Testis (tissue), 3 donors: ENCODE measurements around the gene NRAP. TPM values are rescaled to one million over a fixed set of nuclear protein-coding genes. Genes with fewer than 3 reads are reported as not detected.

Experiments
- DNase-seq: peaks from one replicate; pipeline ENCODE4 v3.0.0-alpha.2; 2019
- H3K27ac ChIP-seq, 2 donors: fragments of 200-600 bp; sonication (generic); one replicate each; pipeline ENCODE4 v1.5.1; 2019
- H3K27me3 ChIP-seq: fragments of 200-600 bp; sonication (generic); one replicate; pipeline ENCODE4 v1.5.1; 2019
- H3K36me3 ChIP-seq: fragments of 200-600 bp; sonication (generic); one replicate; pipeline ENCODE4 v1.5.1; 2017; ENCODE audit warnings: low read depth; ENCODE audit errors: missing control alignments
- H3K4me1 ChIP-seq: fragments of 200-600 bp; sonication (generic); one replicate; pipeline ENCODE4 v1.5.1; 2019
- H3K4me3 ChIP-seq, 2 donors: fragments of 200-600 bp; sonication (generic); one replicate each; pipeline ENCODE4 v1.5.1; 2017 to 2019
- H3K9me3 ChIP-seq: fragments of 200-600 bp; sonication (generic); one replicate; pipeline ENCODE4 v1.5.1; 2017
- POLR2A ChIP-seq: fragments of 450-650 bp; IDR thresholded peaks from one replicate; pipeline ENCODE4 v1.6.1; 2017; ENCODE audit warnings: antibody characterized with exemption, mild to moderate bottlenecking, moderate library complexity
- WGBS, 2 donors: methylation state at CpG; one replicate each; pipeline ENCODE4 v1.1.5; 2018; 5-methylcytosine and 5-hydroxymethylcytosine counted together
- intact Hi-C: fragments of 100-400 bp; cut with DNase I; formaldehyde crosslinking; loops from one replicate; pipeline ENCODE4 v1.15.1; 2023; ENCODE audit warnings: low total_unique reads
- polyA plus RNA-seq: library from polyadenylated mRNA; stranded (reverse); fragments of 350-450 nt; fragmentation: Illumina TruSeq; extraction: RNeasy Lipid Tissue Mini Kit (QIAGEN cat#74804); gene quantifications from one replicate; pipeline ENCODE4 v1.2.3, GENCODE V29; 2014; ENCODE audit warnings: low read depth, low replicate concordance; ENCODE audit not compliant: insufficient read depth
- total RNA-seq, 2 donors: library from RNA; depleted of rRNA; stranded (reverse); fragments of >200 nt; gene quantifications; one replicate each; pipeline ENCODE4 v1.2.3, GENCODE V29; 2016
- TF ChIP-seq, protein P1 (sequence below), 3 experiments: fragments of 450-650 bp in 2 of 3; fragments of 200-600 bp in 1 of 3; sonication (generic) in 1 of 3; IDR thresholded peaks; one replicate each; pipeline ENCODE4 v1.5.1; 2016 to 2019; ENCODE audit warnings: antibody characterized with exemption in 3 of 3, mild to moderate bottlenecking in 2 of 3, moderate library complexity in 1 of 3

The NRAP gene
- total and polyA plus RNA-seq, 3 donors from 2014 or later, result 2.1 to 7.9 (median 2.8) TPM

DNA sequence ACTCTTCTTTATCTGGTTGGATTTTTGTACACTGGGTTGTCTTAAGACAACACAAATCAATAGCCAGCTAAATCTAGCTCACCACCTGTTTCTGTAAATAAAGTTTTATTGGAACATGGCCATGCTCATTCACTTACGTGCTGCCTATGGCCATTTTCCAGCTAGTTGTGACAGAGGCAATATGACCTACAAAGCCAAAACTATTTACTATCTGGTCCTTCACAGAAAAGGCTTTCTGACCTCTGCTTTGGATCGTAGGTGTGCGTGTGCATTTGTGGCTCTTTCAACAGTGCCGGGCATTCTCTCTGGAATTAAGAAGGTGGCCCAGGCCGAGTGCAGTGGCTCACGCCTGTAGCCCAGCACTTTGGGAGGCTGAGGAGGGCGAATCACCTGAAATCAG is 45.5 kb downstream of the NRAP start:
- Histone ChIP-seq H3K4me1 (no peaks in the 10 kb centered on the region), H3K36me3 (no peaks in the 10 kb centered on the region), H3K9me3 (no peaks in the 10 kb centered on the region), H3K27me3 (no peaks in the 10 kb centered on the region), H3K4me3 (no peak overlapping the region), H3K27ac (no peak overlapping the region)
- intact Hi-C loops, result no loop called here
- WGBS, 2 donors, result 83 to 84% methylated on average over 7 of the region's 7 CpGs
- DNase-seq, result no peak
- TF ChIP-seq, protein P1, sequence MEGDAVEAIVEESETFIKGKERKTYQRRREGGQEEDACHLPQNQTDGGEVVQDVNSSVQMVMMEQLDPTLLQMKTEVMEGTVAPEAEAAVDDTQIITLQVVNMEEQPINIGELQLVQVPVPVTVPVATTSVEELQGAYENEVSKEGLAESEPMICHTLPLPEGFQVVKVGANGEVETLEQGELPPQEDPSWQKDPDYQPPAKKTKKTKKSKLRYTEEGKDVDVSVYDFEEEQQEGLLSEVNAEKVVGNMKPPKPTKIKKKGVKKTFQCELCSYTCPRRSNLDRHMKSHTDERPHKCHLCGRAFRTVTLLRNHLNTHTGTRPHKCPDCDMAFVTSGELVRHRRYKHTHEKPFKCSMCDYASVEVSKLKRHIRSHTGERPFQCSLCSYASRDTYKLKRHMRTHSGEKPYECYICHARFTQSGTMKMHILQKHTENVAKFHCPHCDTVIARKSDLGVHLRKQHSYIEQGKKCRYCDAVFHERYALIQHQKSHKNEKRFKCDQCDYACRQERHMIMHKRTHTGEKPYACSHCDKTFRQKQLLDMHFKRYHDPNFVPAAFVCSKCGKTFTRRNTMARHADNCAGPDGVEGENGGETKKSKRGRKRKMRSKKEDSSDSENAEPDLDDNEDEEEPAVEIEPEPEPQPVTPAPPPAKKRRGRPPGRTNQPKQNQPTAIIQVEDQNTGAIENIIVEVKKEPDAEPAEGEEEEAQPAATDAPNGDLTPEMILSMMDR (IDR thresholded peaks at IDR 0.05), result no peak

DNA sequence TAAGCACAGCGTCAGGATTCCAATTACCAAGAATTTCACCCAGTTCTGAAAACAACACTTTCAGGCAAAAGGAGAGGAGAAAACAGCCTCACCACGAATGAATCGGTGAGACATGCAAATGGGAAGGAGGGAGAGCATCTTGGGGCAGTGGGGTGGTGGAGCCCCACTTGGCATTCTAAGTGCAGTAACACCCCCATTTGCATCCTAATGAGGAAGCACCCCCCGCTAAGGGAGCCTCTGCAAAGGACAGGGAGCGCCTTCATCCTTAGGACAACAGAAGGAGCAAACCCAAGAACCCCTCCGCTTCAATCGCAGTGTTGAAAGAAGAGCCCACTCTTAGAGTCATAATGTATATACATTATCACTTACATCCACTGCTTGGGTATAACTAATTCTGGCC is 46.8 kb downstream of the NRAP start:
- no peak for TF ChIP-seq POLR2A
- TF ChIP-seq, protein P1 (IDR thresholded peaks at IDR 0.05), result no peak
- Histone ChIP-seq H3K4me3 (no peak overlapping the region), H3K27ac (no peak overlapping the region), H3K36me3 (no peaks in the 10 kb centered on the region), H3K27me3 (no peaks in the 10 kb centered on the region), H3K4me1 (no peaks in the 10 kb centered on the region), H3K9me3 (no peaks in the 10 kb centered on the region)
- no peak for DNase-seq
- WGBS, 2 donors, result 26 to 42% methylated on average over 7 of the region's 7 CpGs
- intact Hi-C loops, result no loop called here

DNA sequence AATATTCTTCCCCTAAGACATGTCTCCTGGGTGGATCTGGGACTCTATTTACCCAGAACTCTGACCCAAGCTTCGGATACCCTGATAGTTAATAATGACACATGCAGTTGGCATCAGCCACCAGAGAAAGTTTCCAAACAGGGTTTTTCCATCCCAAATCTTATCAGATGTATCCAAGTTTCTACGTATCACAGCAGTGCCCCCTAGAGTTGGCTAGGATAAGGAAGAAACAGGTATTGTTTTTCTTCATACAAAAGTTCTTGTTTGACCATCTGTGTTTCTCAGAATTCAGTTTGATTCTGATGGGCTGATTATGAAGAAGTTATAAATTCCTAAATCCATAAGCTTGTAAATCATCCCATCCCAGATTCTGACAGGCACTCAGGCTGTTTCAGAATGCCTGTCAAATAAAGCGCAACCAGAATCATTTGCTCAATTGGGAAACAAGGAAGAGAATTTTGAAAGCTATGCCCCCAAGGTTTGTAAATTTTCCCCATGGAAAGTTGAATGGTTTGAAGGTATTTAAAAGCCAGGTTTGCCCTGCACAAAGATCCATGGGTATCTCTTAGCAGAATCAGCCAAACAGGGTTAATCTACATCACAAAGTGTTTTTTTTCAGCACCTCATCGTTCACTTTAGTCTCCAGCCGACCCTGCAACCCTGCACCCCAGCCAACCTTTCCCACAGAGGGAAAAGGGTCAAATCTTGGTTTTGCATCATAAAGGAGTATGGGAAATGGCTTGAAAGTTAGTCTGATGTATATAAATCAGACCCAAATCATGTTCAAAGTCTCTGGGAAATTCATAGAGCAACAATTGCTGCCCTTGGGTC is 47.4 kb downstream of the NRAP start:
- H3K36me3 ChIP-seq, result no peaks in the 10 kb centered on the region
- TF ChIP-seq POLR2A, result no peak
- TF ChIP-seq, protein P1 (IDR thresholded peaks at IDR 0.05), result peak in 1 of 3 experiments; percentile 37
- DNase-seq, result no peak
- intact Hi-C loops, result no loop called here
- 26 to 30% methylated on average over 5 of the region's 5 CpGs for WGBS, 2 donors
- no peaks in the 10 kb centered on the region for H3K27me3 ChIP-seq
- H3K4me3 ChIP-seq, result no peak overlapping the region
- H3K4me1 ChIP-seq, result no peaks in the 10 kb centered on the region
- no peaks in the 10 kb centered on the region for H3K9me3 ChIP-seq
- H3K27ac ChIP-seq, result no peak overlapping the region

DNA sequence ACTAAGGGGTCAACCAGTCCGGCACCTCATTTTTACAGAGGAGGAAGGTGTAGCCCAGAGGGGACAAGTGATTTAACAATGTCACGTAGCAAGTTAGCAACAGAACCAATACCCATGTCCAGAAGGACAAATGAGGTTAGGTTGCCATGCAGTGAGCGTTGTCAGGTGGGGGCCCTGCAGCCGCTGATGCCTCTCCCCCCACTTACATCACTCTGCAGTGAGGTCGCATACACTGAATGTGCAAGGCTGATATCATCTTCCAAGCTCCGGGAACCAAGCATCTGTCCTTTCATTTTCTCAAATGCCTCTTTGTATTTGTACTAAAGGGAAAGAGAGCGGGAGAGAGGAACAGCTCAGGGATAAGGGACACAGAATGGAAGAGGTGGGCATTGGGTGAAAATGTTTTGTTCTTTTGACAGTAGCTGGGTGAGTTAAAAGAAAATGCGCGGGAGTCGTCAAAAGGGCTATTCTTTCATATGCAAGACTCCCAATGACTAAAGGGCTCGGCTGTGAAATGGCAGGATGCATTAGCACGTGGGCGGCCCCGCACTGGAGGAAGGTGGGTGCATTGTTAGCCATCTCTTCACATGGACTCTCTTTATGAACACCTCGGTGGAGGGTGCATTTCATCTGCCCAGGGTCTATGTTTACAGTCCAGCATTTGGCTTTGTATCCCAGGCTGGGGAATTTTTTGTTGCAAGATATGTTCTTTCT is 49.7 kb downstream of the NRAP start:
- no peak overlapping the region for H3K4me3 ChIP-seq
- 61 to 66% methylated on average over 15 of the region's 15 CpGs for WGBS, 2 donors
- H3K9me3 ChIP-seq, result no peaks in the 10 kb centered on the region
- DNase-seq, result no peak
- H3K36me3 ChIP-seq, result no peaks in the 10 kb centered on the region
- intact Hi-C loops, result no loop called here
- H3K27me3 ChIP-seq, result no peaks in the 10 kb centered on the region
- no peaks in the 10 kb centered on the region for H3K4me1 ChIP-seq
- TF ChIP-seq, protein P1 (IDR thresholded peaks at IDR 0.05), result no peak
- TF ChIP-seq POLR2A, result no peak
- H3K27ac ChIP-seq, result no peak overlapping the region
